Activated naive CD8-positive, alpha-beta T cell treated with anti-CD3 and anti-CD28 coated beads, Interleukin-2, amount 50 U/mL, for 24 hours (primary cell): ENCODE results near the gene SNX1.
"Not testable (repeated sequence)": the region's sequence is repeated elsewhere in the genome, so short reads cannot be mapped to it uniquely, and the experiment has no call there.

Experiments
- ATAC-seq: fragments of 150-1000 bp; cut with Tn5 transposase; one replicate; pipeline ENCODE4 v1.10.0; 2021
- DNase-seq: peaks from one replicate; pipeline ENCODE4 v3.0.0; 2021
- H3K27ac Mint-ChIP-seq: one replicate; pipeline ENCODE4 v1.8.0; 2021; ENCODE audit warnings: mild to moderate bottlenecking, mixed read lengths
- H3K27me3 Mint-ChIP-seq: one replicate; pipeline ENCODE4 v1.8.0; 2021; ENCODE audit warnings: mixed read lengths
- H3K36me3 Mint-ChIP-seq: one replicate; pipeline ENCODE4 v1.8.0; 2021; ENCODE audit warnings: low read depth, mixed read lengths
- H3K4me1 Mint-ChIP-seq: one replicate; pipeline ENCODE4 v1.8.0; 2021; ENCODE audit warnings: mixed read lengths
- H3K4me3 Mint-ChIP-seq: one replicate; pipeline ENCODE4 v1.8.0; 2021; ENCODE audit warnings: mild to moderate bottlenecking, moderate library complexity, mixed read lengths
- H3K9me3 Mint-ChIP-seq: one replicate; pipeline ENCODE4 v1.8.0; 2021; ENCODE audit warnings: mixed read lengths

Gene SNX1

GRCh38 chr15:64067564-64068030, 28.2 kb upstream of the SNX1 start:
- Mint-ChIP-seq H3K4me3 (no peak overlapping the region), H3K27ac (no peak overlapping the region), H3K27me3 (no peaks in the 10 kb centered on the region), H3K36me3 (peaks cover 3% of the 10 kb centered on the region), H3K4me1 (peaks cover 6% of the 10 kb centered on the region), H3K9me3 (no peaks in the 10 kb centered on the region)
- peak; percentile 72 for DNase-seq
- ATAC-seq: peak; percentile 88

GRCh38 chr15:64068133-64068532, 27.6 kb upstream of the SNX1 start:
- no peaks in the 10 kb centered on the region for H3K27me3 Mint-ChIP-seq
- H3K9me3 Mint-ChIP-seq: no peaks in the 10 kb centered on the region
- H3K4me1 Mint-ChIP-seq: peaks cover 6% of the 10 kb centered on the region
- no peak overlapping the region for H3K4me3 Mint-ChIP-seq
- H3K36me3 Mint-ChIP-seq: peaks cover 7% of the 10 kb centered on the region
- DNase-seq: no peak
- no peak for ATAC-seq
- H3K27ac Mint-ChIP-seq: no peak overlapping the region

GRCh38 chr15:64070106-64070505, 25.7 kb upstream of the SNX1 start:
- Mint-ChIP-seq H3K4me1 (peaks cover 6% of the 10 kb centered on the region), H3K27me3 (no peaks in the 10 kb centered on the region), H3K27ac (no peak overlapping the region), H3K4me3 (no peak overlapping the region), H3K36me3 (peaks cover 10% of the 10 kb centered on the region), H3K9me3 (no peaks in the 10 kb centered on the region)
- ATAC-seq (no peak), DNase-seq (no peak)

- no peaks in the 10 kb centered on the region for H3K27me3 Mint-ChIP-seq
- H3K4me1 Mint-ChIP-seq: peaks cover 8% of the 10 kb centered on the region
- DNase-seq (no peak), ATAC-seq (no peak)
- H3K9me3 Mint-ChIP-seq: no peaks in the 10 kb centered on the region
- H3K36me3 Mint-ChIP-seq: peaks cover 14% of the 10 kb centered on the region
- H3K4me3 Mint-ChIP-seq: no peak overlapping the region
- H3K27ac Mint-ChIP-seq: no peak overlapping the region
These were observed 24.6 kb upstream of the SNX1 start for GRCh38 chr15:64070965-64071851.

- Mint-ChIP-seq H3K27me3 (no peaks in the 10 kb centered on the region), H3K4me3 (no peak overlapping the region), H3K36me3 (peaks cover 16% of the 10 kb centered on the region), H3K4me1 (peaks cover 10% of the 10 kb centered on the region), H3K27ac (peak overlapping the region; percentile 5), H3K9me3 (no peaks in the 10 kb centered on the region)
- no peak for DNase-seq
- ATAC-seq: no peak
These were observed 23.6 kb upstream of the SNX1 start for GRCh38 chr15:64071931-64072765.

GRCh38 chr15:64072812-64073211, 23.0 kb upstream of the SNX1 start:
- Mint-ChIP-seq H3K27me3 (no peaks in the 10 kb centered on the region), H3K36me3 (peaks cover 20% of the 10 kb centered on the region), H3K4me3 (no peak overlapping the region), H3K9me3 (no peaks in the 10 kb centered on the region), H3K4me1 (peaks cover 6% of the 10 kb centered on the region), H3K27ac (no peak overlapping the region)
- no peak for ATAC-seq
- no peak for DNase-seq

- H3K4me1 Mint-ChIP-seq, DNase-seq, H3K27ac Mint-ChIP-seq, H3K9me3 Mint-ChIP-seq, H3K27me3 Mint-ChIP-seq, ATAC-seq, H3K4me3 Mint-ChIP-seq: not testable (repeated sequence)
- peaks cover 20% of the 10 kb centered on the region for H3K36me3 Mint-ChIP-seq
These were observed 22.3 kb upstream of the SNX1 start for GRCh38 chr15:64073496-64073895.

- Mint-ChIP-seq H3K4me1 (no peaks in the 10 kb centered on the region), H3K9me3 (no peaks in the 10 kb centered on the region), H3K27ac (no peak overlapping the region), H3K4me3 (no peak overlapping the region), H3K36me3 (peaks cover 11% of the 10 kb centered on the region), H3K27me3 (no peaks in the 10 kb centered on the region)
- DNase-seq: no peak
- no peak for ATAC-seq
These were observed 13.0 kb upstream of the SNX1 start for GRCh38 chr15:64082757-64083156.

- Mint-ChIP-seq H3K36me3 (peaks cover 38% of the 10 kb centered on the region), H3K4me3 (peak overlapping the region; percentile 9), H3K27me3 (no peaks in the 10 kb centered on the region), H3K27ac (no peak overlapping the region), H3K9me3 (peaks cover 3% of the 10 kb centered on the region), H3K4me1 (peaks cover 47% of the 10 kb centered on the region)
- no peak for DNase-seq
- no peak for ATAC-seq
These were observed 6.1 kb upstream of the SNX1 start for GRCh38 chr15:64089543-64090280.

- no peak for DNase-seq
- Mint-ChIP-seq H3K27ac (peak overlapping the region; percentile 43), H3K9me3 (peaks cover 3% of the 10 kb centered on the region), H3K36me3 (peaks cover 38% of the 10 kb centered on the region), H3K4me3 (no peak overlapping the region), H3K4me1 (peaks cover 55% of the 10 kb centered on the region), H3K27me3 (no peaks in the 10 kb centered on the region)
- no peak for ATAC-seq
These were observed 5.3 kb upstream of the SNX1 start for GRCh38 chr15:64090527-64090926.

GRCh38 chr15:64092075-64092820, 3.5 kb upstream of the SNX1 start:
- H3K9me3 Mint-ChIP-seq: peaks cover 3% of the 10 kb centered on the region
- DNase-seq (no peak), ATAC-seq (no peak)
- H3K36me3 Mint-ChIP-seq: peaks cover 34% of the 10 kb centered on the region
- H3K27me3 Mint-ChIP-seq: no peaks in the 10 kb centered on the region
- peak overlapping the region; percentile 96 for H3K27ac Mint-ChIP-seq
- H3K4me1 Mint-ChIP-seq: peaks cover 68% of the 10 kb centered on the region
- H3K4me3 Mint-ChIP-seq: peak overlapping the region; percentile 100

- Mint-ChIP-seq H3K4me3 (peak overlapping the region; percentile 100), H3K4me1 (peaks cover 76% of the 10 kb centered on the region), H3K27me3 (no peaks in the 10 kb centered on the region), H3K9me3 (peaks cover under 1% of the 10 kb centered on the region), H3K36me3 (peaks cover 27% of the 10 kb centered on the region), H3K27ac (peak overlapping the region; percentile 96)
- ATAC-seq (no peak), DNase-seq (peak; percentile 57)
These were observed 2.7 kb upstream of the SNX1 start for GRCh38 chr15:64092864-64093626.
